Karpas-422 (cell line): ENCODE measurements around the gene FN1. TPM values are rescaled to one million over a fixed set of nuclear protein-coding genes. Genes with fewer than 3 reads are reported as not detected.
A peak's percentile ranks its signal among the peaks of the same experiment; 100 is the strongest.

Source experiments
- DNase-seq: peaks from one replicate; pipeline ENCODE4 v3.0.0-alpha.2; 2015
- H2AFZ ChIP-seq: fragments of 200-600 bp; sonication (generic); 2 replicates; pipeline ENCODE4 v1.6.1; 2014; ENCODE audit warnings: antibody characterized with exemption, low read length, mixed read lengths
- H3K27ac ChIP-seq: fragments of 200-600 bp; sonication (generic); 2 replicates; pipeline ENCODE4 v1.5.1; 2014; ENCODE audit warnings: mild to moderate bottlenecking, low read length, moderate library complexity
- H3K27me3 ChIP-seq: fragments of 200-600 bp; sonication (generic); 2 replicates; pipeline ENCODE4 v1.6.1; 2014; ENCODE audit warnings: low read length, mixed read lengths
- H3K36me3 ChIP-seq: fragments of 200-600 bp; sonication (generic); 2 replicates; pipeline ENCODE4 v1.6.1; 2014; ENCODE audit warnings: low read length, mixed read lengths; ENCODE audit not compliant: insufficient read depth
- H3K4me1 ChIP-seq: fragments of 200-600 bp; sonication (generic); 2 replicates; pipeline ENCODE4 v1.6.1; 2014; ENCODE audit warnings: mild to moderate bottlenecking, low read length, mixed read lengths
- H3K4me2 ChIP-seq: fragments of 200-600 bp; sonication (generic); 2 replicates; pipeline ENCODE4 v1.6.1; 2014; ENCODE audit warnings: low read length, low read depth, mild to moderate bottlenecking; ENCODE audit not compliant: poor library complexity, severe bottlenecking
- H3K4me3 ChIP-seq: fragments of 200-600 bp; sonication (generic); 2 replicates; pipeline ENCODE4 v1.5.1; 2014; ENCODE audit warnings: mild to moderate bottlenecking, antibody characterized with exemption, low read length, mixed read lengths
- H3K79me2 ChIP-seq: fragments of 200-600 bp; sonication (generic); 2 replicates; pipeline ENCODE4 v1.6.1; 2014; ENCODE audit warnings: mild to moderate bottlenecking, low read length, mixed read lengths
- H3K9ac ChIP-seq: fragments of 200-600 bp; sonication (generic); 2 replicates; pipeline ENCODE4 v1.6.0; 2014; ENCODE audit warnings: low read length
- H3K9me2 ChIP-seq: fragments of 200-600 bp; sonication (generic), shearing (Covaris generic); replicated peaks from 2 replicates; pipeline ENCODE4 v1.6.0; 2014; ENCODE audit warnings: mild to moderate bottlenecking, low read length, moderate library complexity; ENCODE audit not compliant: insufficient read depth
- H3K9me3 ChIP-seq: fragments of 300-700, 200-600 bp; sonication (generic); 2 replicates; pipeline ENCODE4 v1.6.1; 2014; ENCODE audit warnings: low read length, mixed read lengths
- H4K20me1 ChIP-seq: fragments of 200-600 bp; sonication (generic); 2 replicates; pipeline ENCODE4 v1.6.1; 2014; ENCODE audit warnings: mild to moderate bottlenecking, antibody characterized with exemption, low read length, low read depth; ENCODE audit not compliant: insufficient read depth
- total RNA-seq: library from RNA; depleted of rRNA; stranded (reverse); fragments of >200 nt; shearing (Covaris generic); gene quantifications from 2 replicates; pipeline ENCODE4 v1.2.3, GENCODE V29; 2014; ENCODE audit warnings: low replicate concordance

FN1 gene
- total RNA-seq, 1 experiment from 2014 or later, result 0.67 TPM

DNA sequence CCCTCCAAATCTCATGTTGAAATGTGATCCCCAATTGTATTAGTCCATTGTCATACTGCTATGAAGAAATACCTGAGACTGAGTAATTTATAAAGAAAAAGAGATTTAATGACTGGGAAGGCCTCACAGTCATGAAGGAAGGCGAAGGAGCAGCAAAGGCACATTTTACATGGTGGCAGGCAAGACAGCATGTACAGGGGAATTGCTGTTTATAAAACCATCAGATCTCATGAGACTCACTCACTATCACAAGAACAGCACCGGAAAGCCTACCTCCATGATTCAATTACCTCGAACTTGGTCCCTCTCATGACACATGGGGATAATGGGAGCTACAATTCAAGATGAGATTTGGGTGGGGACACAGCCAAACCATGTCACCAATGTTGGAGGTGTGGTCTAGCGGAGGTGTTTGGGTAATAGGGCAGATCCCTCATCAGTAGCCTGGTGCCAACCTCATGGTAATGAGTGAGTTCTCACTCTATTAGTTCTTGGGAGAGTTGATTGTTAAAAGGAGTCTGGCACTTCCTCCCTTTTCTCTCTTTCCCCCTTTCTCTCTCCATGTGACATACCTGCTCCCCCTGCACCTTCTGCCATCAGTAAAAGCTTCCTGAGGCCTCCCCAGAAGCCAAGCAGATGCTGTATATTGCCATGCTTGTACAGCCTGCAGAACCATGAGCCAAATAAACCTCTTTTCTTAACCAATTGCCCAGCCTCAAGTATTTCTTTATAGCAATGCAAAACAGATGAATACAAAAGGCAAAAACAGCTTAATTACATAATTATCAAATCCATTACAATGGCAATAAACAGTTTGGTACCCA lies 14.5 kb upstream of the FN1 start:
- no peak overlapping the region for H2AFZ ChIP-seq
- no peaks in the 10 kb centered on the region for H3K79me2 ChIP-seq
- H3K27me3 ChIP-seq, result no peaks in the 10 kb centered on the region
- H3K4me1 ChIP-seq, result no peaks in the 10 kb centered on the region
- DNase-seq, result no peak
- no peak overlapping the region for H3K27ac ChIP-seq
- H4K20me1 ChIP-seq, result no peaks in the 10 kb centered on the region
- no peak overlapping the region for H3K4me2 ChIP-seq
- no peaks in the 10 kb centered on the region for H3K9me2 ChIP-seq
- no peaks in the 10 kb centered on the region for H3K9me3 ChIP-seq
- H3K36me3 ChIP-seq, result no peaks in the 10 kb centered on the region
- H3K4me3 ChIP-seq, result no peak overlapping the region
- no peak overlapping the region for H3K9ac ChIP-seq

DNA sequence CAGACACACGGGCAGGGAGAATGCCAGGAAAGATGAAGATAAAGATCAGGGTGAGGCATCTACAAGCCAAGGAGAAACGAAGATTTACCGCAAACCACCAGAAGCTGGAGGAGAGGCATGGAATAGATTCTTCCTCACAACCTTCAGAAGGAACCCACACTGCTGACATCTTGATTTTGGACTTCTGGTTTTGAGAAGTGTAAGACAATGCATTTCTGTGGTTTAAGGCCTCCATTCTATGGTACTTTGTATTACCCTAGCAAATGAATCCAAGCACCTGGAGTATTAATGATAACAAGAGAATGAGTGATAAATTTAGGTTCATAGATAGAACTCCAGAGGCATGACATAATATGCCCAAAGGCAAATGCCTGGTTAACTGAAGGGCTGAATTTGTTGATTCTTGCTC lies 11.8 kb upstream of the FN1 start:
- Histone ChIP-seq H3K9ac (no peak overlapping the region), H3K79me2 (no peaks in the 10 kb centered on the region), H3K36me3 (no peaks in the 10 kb centered on the region), H3K9me2 (no peaks in the 10 kb centered on the region), H3K4me3 (no peak overlapping the region), H3K27ac (no peak overlapping the region), H3K27me3 (no peaks in the 10 kb centered on the region), H2AFZ (no peak overlapping the region), H4K20me1 (no peaks in the 10 kb centered on the region), H3K9me3 (no peaks in the 10 kb centered on the region), H3K4me1 (no peaks in the 10 kb centered on the region), H3K4me2 (no peak overlapping the region)
- DNase-seq, result no peak

DNA sequence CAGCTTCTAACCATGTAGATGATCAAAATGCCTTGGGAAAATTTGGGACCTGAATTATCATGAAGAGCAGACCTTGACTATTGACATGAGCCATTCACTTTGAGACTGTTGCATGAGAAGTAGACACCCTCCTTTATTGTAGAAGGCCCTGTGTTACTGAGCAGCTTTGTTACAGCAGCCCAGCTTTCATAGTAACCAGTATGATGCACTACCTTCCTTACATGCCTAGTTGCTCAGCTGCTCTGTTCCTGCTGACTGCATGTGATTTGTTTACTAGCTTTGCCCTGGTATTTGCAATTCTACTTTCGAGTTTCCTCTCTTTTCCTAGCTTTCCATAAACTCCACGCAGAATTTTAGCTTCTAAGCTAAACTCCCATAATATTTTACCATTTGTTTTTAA lies 11.2 kb upstream of the FN1 start:
- Histone ChIP-seq H3K27me3 (no peaks in the 10 kb centered on the region), H3K4me2 (no peak overlapping the region), H3K9ac (no peak overlapping the region), H3K9me2 (no peaks in the 10 kb centered on the region), H3K36me3 (no peaks in the 10 kb centered on the region), H3K4me1 (no peaks in the 10 kb centered on the region), H4K20me1 (no peaks in the 10 kb centered on the region), H3K27ac (no peak overlapping the region), H3K9me3 (no peaks in the 10 kb centered on the region), H3K79me2 (no peaks in the 10 kb centered on the region), H3K4me3 (no peak overlapping the region), H2AFZ (no peak overlapping the region)
- no peak for DNase-seq

DNA sequence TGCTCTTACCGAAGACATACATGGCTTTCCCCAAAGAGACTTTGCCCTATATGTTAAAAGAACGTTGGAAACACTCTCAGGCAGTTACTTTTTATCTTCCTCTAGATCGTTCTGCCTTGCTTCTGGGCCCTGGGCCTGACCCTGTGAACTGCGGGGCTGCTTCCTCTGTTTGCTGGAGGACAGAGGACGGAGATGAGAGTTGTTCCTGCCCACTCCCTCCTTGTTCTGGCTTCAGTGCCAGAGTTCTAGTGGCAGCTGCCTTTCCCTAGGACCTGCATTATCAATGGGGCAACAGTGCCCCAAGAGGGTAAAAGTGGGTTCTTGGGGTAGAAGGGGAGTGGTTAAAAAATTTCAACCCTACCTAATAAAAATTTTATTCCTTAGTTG lies 6.5 kb upstream of the FN1 start:
- no peaks in the 10 kb centered on the region for H4K20me1 ChIP-seq
- H3K4me2 ChIP-seq, result no peak overlapping the region
- no peaks in the 10 kb centered on the region for H3K36me3 ChIP-seq
- no peaks in the 10 kb centered on the region for H3K79me2 ChIP-seq
- H3K9ac ChIP-seq, result no peak overlapping the region
- no peak overlapping the region for H3K4me3 ChIP-seq
- H2AFZ ChIP-seq, result no peak overlapping the region
- no peaks in the 10 kb centered on the region for H3K27me3 ChIP-seq
- no peaks in the 10 kb centered on the region for H3K9me3 ChIP-seq
- no peak overlapping the region for H3K27ac ChIP-seq
- no peak for DNase-seq
- peaks cover 5% of the 10 kb centered on the region for H3K4me1 ChIP-seq
- H3K9me2 ChIP-seq, result no peaks in the 10 kb centered on the region

DNA sequence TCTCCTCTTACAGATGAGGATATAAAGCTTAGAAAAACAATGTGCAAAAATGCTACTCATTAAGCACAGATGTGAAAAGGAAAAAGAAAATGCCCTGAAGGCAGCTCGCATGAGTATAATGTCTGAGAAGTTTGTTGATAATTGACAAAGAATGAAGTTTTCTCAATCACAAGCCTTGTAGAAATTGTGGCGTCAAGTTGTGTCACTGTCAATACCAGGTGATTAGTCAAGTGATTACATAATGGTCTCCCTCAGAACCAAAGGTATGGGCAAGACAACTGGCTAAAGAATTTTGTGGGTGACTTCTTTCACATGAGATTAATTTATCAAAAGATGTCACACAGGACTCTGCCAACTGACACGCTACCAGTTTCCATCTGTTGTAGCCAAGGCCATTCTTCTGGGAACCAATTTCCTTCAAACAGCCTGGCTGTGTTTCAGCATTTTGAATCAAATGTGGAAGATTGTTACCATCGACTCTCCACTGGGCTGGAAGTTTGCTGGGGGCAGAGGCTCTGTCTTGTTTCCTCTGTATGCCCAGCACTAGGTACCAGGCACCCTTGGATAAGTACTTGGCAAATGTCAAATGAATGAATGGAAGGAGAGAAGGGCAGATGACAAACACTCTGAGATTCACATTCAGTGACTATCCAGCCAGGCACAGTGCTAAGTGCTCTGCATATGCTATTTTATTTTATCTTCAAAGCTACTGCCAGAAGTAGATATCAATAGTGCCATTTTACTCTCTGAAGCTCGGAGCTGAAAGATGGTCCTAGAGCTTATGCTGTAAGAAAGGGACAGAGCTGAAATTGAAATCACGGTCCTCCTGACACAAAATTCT lies 5.9 kb upstream of the FN1 start:
- Histone ChIP-seq H3K4me3 (no peak overlapping the region), H3K9me3 (no peaks in the 10 kb centered on the region), H3K4me1 (peaks cover 12% of the 10 kb centered on the region), H3K27ac (no peak overlapping the region), H3K9ac (no peak overlapping the region), H3K79me2 (no peaks in the 10 kb centered on the region), H3K9me2 (no peaks in the 10 kb centered on the region), H3K4me2 (no peak overlapping the region), H3K36me3 (no peaks in the 10 kb centered on the region), H4K20me1 (no peaks in the 10 kb centered on the region), H3K27me3 (no peaks in the 10 kb centered on the region), H2AFZ (no peak overlapping the region)
- no peak for DNase-seq

GRCh38 chr2:215439980-215440512 lies 4.2 kb upstream of the FN1 start:
- Histone ChIP-seq H3K4me2 (peak overlapping the region; percentile 15), H3K9me2 (no peaks in the 10 kb centered on the region), H3K9me3 (no peaks in the 10 kb centered on the region), H3K4me1 (peaks cover 18% of the 10 kb centered on the region), H2AFZ (no peak overlapping the region), H3K79me2 (no peaks in the 10 kb centered on the region), H4K20me1 (no peaks in the 10 kb centered on the region), H3K9ac (no peak overlapping the region), H3K4me3 (no peak overlapping the region), H3K36me3 (no peaks in the 10 kb centered on the region), H3K27me3 (no peaks in the 10 kb centered on the region), H3K27ac (no peak overlapping the region)
- DNase-seq, result no peak

- DNase-seq, result no peak
- Histone ChIP-seq H3K79me2 (no peaks in the 10 kb centered on the region), H2AFZ (no peak overlapping the region), H3K4me1 (peaks cover 18% of the 10 kb centered on the region), H3K27ac (no peak overlapping the region), H3K9me2 (no peaks in the 10 kb centered on the region), H4K20me1 (no peaks in the 10 kb centered on the region), H3K4me2 (no peak overlapping the region), H3K4me3 (no peak overlapping the region), H3K36me3 (no peaks in the 10 kb centered on the region), H3K9me3 (no peaks in the 10 kb centered on the region), H3K27me3 (no peaks in the 10 kb centered on the region), H3K9ac (no peak overlapping the region)
These were observed 3.5 kb upstream of the FN1 start for GRCh38 chr2:215439404-215439803.

DNA sequence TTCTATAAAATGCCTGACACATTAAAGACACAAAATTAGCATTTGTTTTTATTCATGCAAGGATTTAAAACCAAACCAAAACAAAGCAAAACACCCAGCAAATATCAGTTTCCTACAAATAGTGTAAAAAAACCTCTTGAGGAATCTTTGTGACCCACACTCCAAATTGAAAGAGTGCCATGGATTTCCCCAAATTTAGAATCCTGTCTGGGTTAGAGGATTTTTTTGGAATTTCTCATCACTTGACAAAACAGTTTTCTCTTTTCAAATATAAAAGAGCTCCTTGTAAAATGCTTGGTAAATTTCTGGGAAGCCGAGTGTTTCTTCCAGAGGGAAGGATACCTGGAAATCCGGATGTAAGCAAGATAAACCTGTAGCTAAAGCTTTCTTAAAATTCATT lies 1.7 kb upstream of the FN1 start:
- H3K4me2 ChIP-seq, result no peak overlapping the region

More for the DNA sequence above, 1.7 kb upstream of the FN1 start:
- Histone ChIP-seq H3K9me2 (no peaks in the 10 kb centered on the region), H3K4me3 (no peak overlapping the region), H3K9ac (no peak overlapping the region), H3K79me2 (no peaks in the 10 kb centered on the region), H3K27ac (no peak overlapping the region), H3K4me1 (peaks cover 18% of the 10 kb centered on the region), H2AFZ (no peak overlapping the region), H3K9me3 (no peaks in the 10 kb centered on the region), H4K20me1 (no peaks in the 10 kb centered on the region), H3K36me3 (no peaks in the 10 kb centered on the region), H3K27me3 (no peaks in the 10 kb centered on the region)
- DNase-seq, result no peak
